DLD1 (cell line): ENCODE results near the gene OMD.
"Not testable (repeated sequence)": the region's sequence is repeated elsewhere in the genome, so short reads cannot be mapped to it uniquely, and the experiment has no call there.

ENCODE experiments used
- in situ Hi-C: cut with HindIII; loops from 2 replicates; pipeline ENCODE4 v1.10.0; 2017; ENCODE audit warnings: low sequenced_read_pairs

Gene OMD

DNA sequence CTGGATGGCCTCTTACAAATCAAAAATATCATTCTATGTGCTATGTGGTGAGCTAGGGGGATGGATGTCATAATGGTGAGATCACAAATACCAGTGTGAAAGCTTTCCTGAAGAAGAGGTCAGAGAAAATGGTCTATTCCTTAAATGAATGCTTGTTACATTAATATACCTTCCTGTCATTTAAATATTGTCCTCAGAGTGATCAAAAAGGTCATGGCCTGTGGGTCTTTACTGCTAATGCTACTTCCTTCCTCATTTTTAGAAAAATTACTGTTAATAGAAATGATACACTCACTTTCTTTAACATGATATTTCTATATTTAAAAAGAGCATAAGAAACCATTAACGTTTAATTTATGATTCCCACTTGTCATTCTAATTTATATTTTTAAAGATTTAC is 9.7 kb downstream of the OMD start:
- in situ Hi-C loops: no loop called here

DNA sequence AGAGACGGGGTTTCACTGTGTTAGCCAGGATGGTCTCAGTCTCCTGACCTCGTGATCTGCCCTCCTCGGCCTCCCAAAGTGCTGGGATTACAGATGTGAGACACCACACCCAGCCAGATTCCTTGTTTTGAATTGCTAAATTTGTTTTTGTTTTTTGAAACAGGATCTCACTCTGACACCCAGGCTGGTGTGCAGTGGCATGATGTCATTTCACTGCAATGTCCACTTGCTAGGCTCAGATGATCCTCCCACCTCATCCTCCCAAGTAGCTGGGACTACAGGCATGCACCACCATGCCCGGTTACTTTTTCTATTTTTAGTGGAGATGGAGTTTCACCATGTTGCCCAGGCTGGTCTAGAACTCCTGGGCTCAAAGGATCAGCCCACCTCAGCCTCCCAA is 13.1 kb downstream of the OMD start:
- in situ Hi-C loops: not testable (repeated sequence)

DNA sequence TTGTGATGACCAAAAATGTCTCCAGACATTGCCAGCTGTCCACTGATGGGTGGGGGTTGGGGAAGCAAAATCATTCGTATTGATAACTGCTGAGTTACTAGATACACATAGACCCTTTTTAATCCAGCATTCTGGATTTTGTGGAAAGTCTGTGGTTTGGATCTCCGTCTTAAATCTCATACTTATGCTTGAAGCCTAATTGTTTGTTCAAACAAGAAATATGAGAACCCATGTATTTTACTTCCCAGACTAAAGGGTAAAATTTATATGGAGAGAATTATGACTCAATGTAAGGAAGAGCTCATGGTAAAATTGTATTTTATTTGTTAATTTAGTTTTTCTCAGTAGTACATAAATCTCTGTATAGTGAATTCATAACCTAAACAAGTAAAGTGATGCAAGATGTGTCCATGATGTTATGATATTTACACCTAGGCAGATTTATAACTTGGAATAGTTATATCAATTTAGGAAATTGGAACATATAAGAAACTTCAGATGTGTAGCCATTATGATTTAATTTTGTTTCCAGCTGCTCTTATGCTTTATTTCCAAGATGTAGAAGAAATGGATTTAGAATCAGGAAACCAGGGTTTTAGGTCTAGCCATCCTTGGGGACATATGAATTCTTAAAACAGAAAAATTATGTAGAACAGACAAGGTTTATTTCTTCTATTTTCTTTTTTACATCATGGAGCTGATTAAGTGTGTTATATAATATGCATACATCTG is 15.4 kb downstream of the OMD start:
- in situ Hi-C loops: no loop called here

DNA sequence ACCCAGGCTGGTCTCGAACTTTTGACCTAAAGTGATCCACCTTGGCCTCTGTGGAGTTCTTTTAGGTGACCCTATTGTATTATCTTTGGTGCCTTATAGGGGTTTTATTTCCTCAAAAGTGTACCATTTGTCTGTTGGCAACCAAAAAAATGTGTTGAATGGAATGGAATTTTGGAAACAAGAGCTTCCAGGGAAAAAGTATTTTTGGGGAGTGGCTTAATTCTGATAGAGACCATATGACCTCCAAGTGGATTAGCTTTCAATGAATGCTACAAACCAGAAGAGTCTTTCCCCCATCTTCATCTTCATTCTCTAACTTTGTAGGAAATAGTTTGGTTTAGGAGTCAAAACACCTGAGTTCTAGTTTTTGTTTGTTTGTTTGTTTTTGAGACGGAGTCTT is 16.5 kb downstream of the OMD start:
- in situ Hi-C loops: no loop called here

DNA sequence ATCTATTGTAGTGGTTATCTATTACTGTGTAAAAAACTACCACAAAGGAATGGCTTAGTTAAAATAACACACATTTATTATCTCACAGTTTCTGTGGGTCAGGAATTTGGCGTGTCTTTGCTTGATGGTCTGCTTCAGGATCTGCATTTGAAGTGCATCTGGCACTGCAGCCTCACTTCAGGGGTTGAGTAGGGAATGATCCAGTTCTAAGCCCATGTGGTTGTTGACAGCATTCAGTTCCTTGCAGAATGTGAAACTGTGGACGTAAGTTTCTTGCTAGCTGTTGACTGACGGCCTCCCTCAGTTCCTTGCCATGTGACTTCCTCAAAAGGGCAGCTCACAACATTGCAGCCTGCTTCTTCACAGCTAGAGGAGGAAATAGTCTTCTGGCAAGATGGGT is 17.8 kb downstream of the OMD start:
- in situ Hi-C loops: no loop called here

DNA sequence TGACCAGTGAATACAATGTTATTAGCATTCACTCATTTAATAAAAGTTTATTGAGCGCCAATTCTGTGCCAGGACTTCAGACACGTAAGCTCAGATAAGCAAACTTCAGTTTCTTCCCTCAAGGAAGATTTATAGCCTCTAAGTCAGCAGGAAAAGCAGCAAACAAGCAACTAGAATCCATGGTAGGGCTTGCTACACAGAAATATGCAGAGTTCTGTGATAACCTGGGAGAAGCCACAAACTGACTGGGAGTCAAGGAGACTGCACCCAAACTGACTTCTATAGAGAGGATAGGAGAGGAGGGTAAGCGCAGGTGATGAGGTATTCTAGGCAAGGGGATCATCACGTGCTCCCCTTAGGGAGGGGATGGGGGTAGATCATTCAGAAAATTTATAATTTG is 18.5 kb downstream of the OMD start:
- in situ Hi-C loops: no loop called here

DNA sequence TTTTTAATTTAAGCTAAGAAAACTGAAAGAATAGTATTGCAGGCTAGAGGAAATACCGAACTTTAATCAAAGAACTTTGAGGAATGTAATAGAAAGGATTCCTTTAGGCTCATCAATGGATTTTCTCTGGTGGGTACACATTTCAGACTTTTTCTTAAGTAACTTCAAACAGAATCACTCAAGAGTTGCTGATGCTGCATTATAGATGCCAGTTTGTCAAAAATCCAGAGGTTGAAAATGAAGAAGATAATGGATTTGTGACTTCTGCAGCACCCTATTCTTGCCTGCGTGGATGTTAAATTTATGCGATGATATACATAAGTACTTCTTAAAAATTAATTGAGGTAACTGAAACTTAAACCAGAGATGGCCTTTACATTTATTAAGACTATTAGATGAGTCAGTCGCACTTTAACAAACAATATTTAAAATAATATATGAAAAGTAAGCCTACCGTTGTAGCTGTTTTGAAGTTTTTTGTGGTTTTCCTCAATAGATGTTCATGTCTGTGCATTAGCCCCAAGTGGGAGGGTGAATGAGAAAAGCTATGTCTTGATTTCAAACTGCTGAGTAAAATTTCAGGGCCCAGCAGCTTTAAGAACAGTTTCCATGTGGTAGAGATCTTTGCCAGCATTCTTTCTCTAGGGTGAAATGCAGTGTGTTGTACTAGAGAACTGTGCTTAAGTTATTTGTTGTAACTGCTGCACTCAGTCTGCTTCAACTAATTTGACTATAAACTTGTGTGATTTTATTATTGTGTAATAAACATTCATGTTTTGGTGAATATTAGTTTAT is 20.0 kb downstream of the OMD start, which contains the start of gene OGN:
Gene OGN (minus strand): TSS at position 537 of the 795 bp plus-strand sequence. CDS start 1,171 bp downstream, outside the sequence.
- in situ Hi-C loops: no loop called here

DNA sequence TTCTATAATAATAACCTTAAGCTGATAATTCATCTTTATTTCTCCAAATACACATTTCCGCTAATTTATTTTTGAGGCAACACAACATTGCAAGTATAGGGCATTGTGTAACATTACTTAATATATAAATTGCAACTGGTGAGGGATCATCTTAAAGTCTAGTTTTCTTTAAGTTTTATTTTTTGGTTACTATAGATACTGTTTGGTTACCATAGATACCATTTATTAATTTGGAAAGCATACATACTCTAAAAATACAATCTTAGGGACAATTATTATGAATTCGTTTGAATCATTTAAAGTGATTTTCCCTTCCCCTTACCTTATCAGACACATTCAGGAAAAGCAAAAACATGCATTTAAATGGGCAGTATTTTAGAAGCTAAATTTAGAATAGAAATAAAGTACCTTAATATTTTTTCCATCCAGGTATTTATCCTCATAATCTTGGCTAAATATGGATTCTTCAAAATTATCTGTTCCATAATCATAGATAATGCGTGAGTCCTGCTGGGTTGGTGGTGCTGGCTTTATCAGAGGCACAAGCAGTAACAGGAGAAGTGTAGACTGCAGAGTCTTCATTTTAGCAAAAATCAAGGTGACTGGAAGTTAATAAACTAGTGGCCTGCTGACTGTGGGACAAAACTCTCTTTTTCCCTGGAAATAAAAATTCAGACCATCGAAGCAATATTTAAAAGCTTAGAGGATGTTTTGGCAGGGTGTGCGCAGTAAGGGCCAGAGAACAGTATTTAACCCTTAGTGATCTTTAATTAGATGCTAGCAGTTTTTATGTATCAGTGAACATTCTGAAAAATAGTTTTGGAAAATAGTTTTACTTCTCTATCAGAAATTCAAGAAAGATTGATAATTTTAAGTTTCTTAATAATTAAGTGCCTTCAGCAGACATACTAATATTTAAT is 21.2 kb downstream of the OMD start:
- in situ Hi-C loops: no loop called here

DNA sequence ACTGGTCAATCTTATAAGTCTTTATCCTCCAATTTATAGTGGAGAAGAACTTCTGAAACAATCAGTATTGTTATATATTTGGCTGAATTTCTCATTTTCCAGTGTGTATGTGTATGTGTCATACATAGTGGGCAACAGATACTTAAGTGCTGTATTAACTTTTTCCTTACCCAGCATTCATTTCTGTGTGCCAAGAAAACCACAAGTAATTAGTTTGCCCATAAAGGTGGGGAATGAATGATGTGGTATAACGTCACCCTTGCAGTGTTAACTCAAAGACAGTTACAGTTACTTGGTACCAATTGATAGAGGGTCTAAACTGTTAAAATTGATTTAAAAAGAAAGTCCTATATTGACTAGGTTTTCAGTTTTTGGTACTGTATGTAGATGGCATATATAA is 21.9 kb downstream of the OMD start:
- in situ Hi-C loops: no loop called here

DNA sequence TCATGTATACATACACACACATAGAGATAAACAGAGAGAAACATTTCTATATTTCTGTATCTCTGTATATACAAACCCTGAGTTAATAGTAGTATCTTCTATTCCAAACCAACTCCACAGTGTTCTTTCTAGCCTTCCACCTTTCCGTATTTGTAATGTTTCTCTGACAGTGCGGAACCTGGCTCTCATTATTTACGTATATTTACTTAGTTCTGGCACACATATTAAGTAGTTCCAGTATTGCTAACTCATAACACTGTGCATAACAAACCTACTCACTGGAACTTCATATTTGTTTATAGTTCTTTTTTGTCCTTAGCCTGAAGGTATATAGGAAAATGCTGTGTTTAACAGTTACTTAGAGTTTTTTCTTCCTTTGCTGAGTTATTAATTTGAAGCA is 26.4 kb downstream of the OMD start:
- in situ Hi-C loops: no loop called here

DNA sequence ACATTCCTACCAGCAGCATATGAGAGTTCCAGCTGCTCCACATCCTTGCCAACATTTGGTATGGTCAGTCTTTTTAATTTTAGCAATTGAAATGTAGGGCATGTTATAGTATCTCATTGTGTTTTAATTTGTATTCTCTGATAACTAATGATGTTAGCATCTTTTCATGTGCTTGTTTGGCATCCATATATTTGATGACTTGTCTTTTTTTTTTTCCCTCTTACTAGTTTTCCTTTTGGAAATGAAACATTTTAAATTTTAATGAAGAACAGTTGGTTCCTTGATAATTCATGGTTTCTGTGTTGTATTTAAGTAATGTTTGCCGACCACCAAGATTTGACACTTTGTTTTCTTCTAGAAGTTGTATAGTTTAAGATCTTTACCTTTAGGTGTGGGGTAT is 28.7 kb downstream of the OMD start:
- in situ Hi-C loops: no loop called here

DNA sequence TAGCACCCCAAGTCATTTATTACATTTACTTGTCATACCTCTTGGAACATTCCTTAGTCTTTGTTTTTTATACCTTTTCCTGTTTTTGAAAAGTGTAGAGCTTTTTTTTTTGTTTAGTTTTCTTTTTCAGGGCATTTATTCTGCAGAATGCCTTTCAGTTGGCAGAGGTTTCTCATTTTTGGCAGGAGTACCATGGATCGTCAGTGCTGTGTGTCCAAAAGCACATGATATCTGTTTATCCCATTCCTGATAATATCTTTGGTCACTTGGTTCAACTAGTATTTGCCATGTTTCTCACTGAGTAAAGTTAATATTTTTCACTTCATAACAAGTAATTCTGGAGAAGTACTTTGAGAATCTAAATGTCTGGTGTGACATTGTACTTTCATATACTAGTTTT is 30.6 kb downstream of the OMD start:
- in situ Hi-C loops: no loop called here

DNA sequence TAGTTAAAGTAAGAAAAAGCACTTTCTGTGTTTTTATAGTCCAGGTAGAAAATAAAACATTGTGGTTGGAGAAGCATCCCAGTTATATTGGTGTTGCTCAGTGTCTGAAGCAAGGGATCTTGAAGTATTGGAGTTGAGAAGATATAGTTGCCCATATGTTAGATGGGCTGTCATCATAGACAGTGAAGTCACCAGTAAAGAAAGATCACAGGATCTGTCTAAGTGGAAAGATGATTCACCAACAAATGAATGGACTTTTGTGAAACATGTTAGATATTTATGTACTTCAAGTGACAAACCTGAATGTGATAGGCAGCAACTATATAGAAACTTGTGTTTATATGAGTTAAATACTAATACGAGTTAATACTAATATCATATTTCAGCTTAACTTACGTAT is 31.6 kb downstream of the OMD start:
- in situ Hi-C loops: no loop called here

DNA sequence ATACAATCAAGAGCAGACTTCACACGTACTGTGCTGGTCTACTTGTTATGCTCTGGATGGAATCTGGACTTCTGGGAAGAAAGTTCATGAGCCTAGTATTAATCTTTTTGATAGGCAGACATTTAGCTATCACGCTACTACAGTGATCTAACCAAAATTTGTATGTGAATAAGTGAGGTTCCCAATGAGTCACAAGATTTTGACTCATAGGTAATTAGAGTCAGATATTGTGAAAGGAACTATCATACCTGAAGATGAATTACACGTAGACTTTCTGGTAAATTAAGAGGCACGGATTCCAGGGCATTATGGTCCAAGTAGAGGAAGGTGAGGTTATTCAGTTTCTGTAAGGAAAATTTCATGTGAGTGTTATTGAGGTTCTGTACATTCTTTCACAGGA is 38.3 kb downstream of the OMD start:
- in situ Hi-C loops: no loop called here

DNA sequence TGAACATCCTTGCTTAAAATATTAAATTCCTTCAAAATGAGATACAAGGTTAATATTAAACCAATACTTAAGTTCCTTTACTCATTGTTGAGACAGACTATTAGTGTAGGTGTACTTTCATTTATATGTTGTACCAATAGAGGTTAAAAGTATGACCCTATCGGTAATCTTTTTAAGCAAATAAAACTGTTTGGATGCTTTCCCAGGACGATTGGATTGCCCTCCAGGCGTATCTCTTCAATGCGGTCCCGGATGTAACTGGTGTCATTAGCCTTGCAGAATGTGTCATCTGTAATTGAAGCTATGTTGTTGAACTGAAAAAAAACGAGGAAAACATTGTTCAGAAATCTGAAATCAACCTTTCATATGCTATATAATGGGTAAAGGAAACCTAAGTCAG is 38.8 kb downstream of the OMD start:
- in situ Hi-C loops: no loop called here

DNA sequence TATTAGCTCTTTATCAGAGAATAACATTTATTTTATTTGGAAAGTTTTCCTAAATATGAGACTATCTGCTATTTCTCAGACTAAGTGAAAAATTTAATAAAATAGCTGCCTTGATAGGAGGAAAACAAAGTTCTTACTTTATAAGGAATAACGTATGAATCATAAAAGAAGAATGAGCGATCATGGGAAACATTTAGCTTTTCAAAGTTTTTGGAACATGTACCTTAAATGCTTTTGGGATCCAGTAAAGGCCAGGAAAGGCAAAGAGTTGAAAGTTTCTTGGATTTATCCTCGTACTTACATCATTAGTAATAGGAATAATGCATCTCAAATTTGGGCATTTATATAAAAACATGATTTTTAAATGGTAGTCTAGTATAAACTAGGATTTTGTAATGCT is 39.3 kb downstream of the OMD start:
- in situ Hi-C loops: no loop called here

DNA sequence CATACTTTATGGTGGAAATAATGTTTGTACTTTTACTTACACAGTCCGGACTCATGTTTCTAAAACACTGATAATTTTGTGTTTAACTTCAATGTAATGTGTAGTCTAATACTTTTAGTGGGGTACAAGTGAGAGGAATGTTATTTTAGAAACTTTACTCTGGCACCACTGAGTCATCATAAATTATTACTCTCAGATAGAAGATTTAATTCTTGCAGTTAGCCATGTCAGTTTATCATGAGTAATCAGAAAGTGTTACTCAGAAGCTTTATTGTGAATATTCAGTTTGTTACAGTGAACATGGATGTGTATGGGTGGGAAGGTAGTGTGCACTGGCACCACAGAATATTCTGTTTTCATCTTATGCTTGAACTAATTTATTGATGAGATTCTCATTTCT is 39.9 kb downstream of the OMD start:
- in situ Hi-C loops: no loop called here

DNA sequence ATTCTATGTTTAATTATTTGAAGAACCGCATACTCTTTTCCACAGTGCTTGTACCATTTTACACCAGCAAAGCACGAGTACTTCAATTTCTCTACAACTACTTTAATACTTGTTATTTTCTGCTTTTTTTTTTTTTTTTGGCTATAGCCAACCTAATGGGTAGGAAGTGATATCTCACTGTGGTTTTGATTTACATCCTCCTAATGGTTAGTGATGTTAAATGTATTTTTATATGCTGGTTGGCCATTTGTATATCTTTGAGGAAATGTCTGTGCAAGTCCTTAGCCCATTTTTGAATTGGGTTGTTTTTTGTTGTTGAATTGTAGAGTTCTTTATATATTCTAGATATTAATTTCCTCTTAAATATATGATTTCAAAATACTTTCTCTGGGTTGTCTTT is 42.5 kb downstream of the OMD start:
- in situ Hi-C loops: no loop called here

DNA sequence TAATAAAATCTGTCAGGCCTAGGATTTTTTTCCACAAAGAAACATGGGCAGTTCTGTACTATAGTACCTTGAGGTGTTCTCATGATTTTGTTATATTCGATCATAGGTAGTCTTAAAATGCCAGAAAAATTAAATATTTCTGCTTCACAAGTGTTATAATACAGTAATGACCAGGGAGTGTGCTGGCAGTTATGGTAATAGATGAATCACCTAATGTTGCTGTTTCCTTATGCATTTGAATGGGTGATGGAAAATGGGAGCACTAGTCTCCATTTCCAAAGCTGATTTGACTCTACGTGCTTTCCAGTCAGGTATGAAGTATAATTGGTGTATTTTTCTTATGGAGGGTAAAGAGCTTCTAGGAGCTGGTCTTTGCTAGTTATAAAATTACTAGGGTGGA is 43.7 kb downstream of the OMD start:
- in situ Hi-C loops: no loop called here

DNA sequence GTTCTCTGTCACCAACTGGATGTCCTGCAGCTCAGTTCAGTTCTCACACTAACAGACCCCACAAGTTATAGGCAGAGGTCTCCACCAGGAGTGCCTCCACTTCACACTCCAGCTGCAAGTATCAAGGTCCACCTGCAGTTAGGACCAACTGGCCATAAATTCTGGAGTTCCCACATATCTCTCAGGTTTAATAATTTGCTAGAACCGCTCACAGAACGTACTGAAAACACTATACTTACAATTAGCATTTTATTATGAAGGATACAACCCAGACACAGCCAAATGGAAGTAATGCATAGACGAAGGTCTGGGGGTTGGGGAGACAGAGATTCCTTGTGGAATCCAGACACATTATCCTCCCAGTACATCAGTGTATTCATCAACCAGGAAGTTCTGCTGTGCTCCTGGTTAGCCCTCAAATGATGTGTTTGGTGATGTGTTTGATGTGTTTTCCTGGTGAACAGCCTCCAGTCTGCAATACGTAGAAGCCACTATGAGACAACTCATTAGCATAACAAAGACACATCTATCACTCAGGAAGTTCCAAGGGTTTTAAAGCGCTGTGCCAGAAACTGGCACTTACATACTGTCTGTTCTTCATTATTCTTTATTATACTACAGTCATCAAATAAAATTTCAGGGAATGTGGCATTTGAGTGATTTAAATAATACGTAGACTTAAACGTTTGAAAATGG is 45.3 kb downstream of the OMD start:
- in situ Hi-C loops: no loop called here

DNA sequence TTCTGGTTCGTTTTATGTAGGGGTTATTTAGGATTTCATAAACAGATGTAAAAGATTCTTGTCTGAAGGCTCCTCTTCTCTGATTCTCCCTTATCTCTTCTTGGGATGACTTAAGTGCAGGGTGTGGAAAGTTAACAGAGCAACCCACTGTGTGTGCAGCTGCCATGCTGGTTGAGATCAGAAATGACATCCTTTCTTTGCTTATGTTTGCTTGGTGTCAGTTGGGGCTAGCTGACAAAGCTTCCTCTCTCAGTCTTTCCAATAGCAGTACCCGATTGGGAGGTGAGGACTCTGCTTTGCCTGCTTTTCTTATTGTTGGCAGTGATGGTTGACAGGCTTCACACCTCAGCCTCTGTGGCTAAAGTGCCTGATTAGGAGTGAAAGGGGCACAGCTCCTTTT is 46.4 kb downstream of the OMD start:
- in situ Hi-C loops: no loop called here
